CD1c-positive myeloid dendritic cell (primary cell): ENCODE results near the gene PSG4.
"Not testable (repeated sequence)": the region's sequence is repeated elsewhere in the genome, so short reads cannot be mapped to it uniquely, and the experiment has no call there.

Experiments
- DNase-seq: peaks from one replicate; pipeline ENCODE4 v3.0.0-alpha.2; 2016; ENCODE audit errors: extremely low spot score

Gene PSG4

DNA sequence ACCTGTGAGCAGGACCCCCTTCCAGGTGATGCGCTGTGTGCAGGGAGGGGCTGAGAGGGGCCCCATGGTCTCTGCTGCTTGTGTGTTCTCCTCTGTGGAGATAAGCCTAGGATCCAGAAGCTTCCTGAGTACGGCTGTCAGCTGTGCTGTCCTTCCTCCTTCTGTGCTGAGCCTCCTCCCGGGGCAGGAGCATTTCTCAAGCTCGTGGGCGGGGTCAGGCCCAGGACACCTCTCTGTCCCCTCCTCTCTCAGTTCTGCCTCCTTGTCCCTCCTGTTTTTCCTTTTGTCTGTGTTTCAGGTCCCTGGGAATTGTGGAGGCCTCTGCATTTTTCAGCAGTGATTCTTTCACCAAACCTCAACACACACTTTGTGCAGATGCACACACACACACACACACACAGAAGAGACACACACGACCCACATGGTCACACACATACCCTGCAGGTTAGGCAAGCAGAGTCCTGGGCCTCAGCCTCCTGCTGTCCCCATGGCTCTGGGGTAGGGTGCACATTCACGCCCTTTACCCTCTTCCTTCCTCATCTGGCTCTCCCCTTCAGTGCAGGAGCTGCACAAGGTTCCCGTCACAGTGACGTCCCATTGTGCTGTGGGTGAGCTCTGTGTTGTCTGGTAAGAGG, at the start of gene PSG4:
TSS of gene PSG4 (minus strand) at position 168 of the 635 bp plus-strand sequence. CDS start at position 66, 102 bp downstream.
- DNase-seq: peak; percentile 6

DNA sequence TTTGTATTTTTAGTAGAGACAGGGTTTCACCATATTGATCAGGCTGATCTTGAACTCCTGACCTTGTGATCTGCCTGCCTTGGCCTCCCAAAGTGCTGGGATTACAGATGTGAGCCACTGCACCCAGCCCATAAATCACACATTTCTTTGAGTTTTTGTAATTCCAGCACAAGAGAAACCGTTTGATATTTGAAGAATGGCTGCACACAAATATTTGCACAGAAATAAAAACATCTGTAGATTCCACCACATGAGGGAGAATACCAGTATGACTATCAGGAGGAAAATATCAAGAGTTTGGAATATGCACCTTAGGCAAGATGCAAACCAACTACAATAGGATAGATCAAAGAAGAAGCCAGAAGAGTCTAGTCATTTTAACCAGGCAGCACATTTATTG, 46.0 kb upstream of the PSG4 start:
- DNase-seq: not testable (repeated sequence)

DNA sequence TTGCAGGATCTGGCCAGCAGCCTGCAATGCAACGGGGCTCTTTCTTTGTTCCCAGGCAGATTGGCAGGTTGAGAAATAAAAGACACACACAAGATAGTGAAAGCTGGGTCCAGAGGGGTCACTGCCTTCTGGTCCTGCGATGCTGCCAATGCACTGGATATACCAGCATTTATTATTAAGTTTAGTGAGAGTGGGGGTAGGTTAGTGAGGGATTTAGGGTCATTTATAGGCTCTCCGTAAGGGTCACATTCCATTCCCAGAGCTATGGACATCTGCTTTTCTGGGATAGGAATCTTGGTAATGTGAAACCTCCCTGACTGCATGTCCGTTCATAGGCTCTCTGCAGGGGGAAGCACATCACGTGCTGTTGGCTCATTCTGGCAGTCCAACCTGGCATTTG, 44.9 kb upstream of the PSG4 start:
- DNase-seq: not testable (repeated sequence)

DNA sequence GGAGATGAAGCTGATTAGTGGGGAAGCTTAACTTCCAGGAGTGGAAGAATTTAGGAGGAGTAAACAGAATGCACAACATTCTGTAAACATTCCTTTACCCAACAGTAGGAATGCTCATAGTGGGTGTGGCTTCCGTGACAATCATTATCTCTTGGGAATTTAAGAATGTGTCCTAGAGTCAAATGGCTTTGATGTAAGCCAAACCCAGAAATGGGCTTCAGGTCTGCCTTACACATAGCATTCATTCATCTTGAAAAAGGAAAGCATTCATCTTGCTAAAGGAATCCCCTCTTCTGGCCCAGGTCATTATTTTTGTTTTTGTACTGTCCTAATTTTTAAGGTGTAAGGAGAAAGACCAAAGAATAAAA, 43.2 kb upstream of the PSG4 start:
- not testable (repeated sequence) for DNase-seq

DNA sequence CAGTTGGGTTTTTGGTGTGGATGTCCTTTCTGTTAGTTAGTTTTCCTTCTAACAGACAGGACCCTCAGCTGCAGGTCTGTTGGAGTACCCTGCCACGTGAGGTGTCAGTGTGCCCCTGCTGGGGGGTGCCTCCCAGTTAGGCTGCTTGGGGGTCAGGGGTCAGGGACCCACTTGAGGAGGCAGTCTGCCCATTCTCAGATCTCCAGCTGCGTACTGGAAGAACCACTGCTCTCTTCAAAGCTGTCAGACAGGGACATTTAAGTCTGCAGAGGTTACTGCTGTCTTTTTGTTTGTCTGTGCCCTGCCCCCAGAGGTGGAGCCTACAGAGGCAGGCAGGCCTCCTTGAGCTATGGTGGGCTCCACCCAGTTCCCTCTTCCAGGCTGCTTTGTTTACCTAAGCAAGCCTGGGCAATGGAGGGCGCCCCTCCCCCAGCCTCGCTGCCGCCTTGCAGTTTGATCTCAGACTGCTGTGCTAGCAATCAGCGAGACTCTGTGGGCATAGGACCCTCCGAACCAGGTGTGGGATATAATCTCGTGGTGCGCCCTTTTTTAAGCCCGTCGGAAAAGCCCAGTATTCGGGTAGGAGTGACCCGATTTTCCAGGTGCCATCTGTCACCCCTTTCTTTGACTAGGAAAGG, 41.9 kb upstream of the PSG4 start:
- not testable (repeated sequence) for DNase-seq

DNA sequence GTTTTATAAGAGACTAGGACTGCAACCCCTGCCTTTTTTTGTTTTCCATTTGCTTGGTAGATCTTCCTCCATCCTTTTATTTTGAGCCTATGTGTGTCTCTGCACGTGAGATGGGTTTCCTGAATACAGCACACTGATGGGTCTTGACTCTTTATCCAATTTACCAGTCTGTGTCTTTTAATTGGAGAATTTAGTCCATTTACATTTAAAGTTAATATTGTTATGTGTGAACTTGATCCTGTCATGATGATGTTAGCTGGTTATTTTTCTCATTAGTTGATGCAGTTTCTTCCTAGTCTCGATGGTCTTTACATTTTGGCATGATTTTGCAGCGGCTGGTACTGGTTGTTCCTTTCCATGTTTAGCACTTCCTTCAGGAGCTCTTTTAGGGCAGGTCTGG, 40.4 kb upstream of the PSG4 start:
- DNase-seq: not testable (repeated sequence)

DNA sequence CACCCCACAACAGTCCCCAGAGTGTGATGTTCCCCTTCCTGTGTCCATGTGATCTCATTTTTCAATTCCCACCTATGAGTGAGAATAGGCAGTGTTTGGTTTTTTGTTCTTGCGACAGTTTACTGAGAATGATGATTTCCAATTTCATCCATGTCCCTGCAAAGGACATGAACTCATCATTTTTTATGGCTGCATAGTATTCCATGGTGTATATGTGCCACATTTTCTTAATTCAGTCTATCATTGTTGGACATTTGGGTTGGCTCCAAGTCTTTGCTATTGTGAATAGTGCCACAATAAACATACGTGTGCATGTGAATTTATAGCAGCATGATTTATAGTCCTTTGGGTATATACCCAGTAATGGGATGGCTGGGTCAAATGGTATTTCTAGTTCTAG, 36.8 kb upstream of the PSG4 start:
- DNase-seq: not testable (repeated sequence)

DNA sequence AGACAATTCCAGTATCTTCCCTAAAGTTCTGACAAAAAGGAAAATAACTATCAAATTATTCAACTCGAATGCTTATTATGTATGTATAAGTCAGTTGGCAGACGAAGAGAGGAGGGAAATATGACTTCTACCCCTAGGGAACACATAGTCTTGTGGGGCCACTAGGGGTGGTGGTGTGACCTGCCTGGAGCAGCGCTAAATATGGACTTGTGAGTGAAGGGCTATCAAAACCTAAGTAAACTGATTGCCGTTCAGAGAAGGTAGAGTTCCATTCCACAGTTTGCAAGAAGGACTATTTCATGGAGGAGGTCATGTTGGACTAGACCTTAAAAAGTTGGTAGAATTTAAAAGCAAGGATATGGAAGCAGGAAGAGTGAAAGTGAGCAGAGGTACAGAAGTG, 32.8 kb upstream of the PSG4 start:
- not testable (repeated sequence) for DNase-seq

DNA sequence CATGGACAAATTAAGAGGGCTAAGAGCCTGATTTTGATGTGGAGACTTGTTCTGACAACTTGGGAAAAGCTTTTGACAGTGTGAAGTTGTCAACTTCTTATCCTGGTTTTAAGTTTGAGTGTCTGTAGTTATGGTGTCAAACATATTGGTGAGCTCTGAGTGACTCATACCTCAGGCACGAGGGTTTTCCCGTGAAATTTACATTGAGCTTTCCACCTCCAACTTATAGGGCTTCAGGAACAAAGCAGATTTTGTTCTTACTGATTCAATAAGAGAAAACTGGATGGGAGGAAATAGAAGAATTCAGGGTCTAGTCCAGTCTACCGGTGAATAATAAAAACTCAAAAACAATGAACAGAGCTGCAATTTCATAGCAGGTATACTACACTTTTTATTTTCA, 30.2 kb upstream of the PSG4 start:
- not testable (repeated sequence) for DNase-seq

DNA sequence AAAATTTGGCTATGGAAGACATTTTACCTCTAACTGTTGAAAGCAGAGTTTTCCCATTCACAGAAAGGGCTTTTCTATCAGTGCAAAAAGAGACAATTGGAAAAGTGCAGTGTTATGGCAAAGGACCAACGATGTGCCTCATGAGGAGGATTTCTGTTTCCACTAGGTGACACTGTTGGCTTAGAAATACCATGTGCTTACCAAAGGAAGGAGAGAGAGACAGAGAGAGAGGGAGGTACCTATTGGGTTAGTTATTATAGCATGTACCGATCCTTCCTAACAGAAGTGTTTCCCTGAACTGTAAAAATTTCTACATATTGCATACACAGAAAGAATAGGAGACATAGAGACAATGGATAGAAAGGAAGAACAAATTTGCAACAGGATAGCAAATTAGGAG, 23.9 kb upstream of the PSG4 start:
- no peak for DNase-seq

DNA sequence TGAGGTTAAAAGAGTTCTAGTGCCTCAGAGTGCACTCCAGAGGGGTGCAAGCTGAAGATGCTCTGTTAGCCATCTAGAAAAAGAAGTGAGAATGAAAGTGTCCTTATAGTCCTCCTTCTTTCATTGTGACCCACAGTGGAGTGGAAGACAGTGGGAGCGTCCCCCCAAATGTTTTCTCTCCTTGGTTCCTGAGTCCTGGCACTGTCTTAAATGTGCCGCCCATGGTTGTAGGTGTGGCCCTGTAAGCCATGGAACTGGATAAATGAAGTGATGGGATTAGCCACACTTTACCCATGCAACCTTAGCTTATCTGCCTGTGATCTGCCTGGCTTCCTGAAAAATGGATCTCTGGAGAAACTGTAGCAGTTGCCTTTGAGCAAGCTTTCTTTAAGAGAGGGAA, 23.3 kb upstream of the PSG4 start:
- not testable (repeated sequence) for DNase-seq

DNA sequence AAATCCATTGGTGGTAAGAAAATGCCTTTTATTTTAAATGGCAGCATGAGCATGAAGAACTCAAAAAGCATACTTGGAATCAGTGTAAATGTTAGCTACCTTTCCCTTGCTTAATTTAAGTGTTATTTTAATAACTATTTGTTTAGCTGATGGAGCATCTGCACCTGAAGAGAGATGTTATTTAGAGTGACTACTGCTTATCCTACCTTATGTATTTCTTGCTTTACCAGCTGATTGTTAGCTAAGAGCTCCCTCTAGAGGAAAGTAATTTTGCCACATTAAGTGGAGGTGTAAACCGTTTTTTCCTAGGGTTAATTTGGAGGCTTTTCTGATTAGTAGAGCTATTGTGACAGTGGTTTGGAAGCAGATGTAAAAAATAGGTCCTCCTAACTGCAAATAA, 21.5 kb upstream of the PSG4 start:
- not testable (repeated sequence) for DNase-seq

DNA sequence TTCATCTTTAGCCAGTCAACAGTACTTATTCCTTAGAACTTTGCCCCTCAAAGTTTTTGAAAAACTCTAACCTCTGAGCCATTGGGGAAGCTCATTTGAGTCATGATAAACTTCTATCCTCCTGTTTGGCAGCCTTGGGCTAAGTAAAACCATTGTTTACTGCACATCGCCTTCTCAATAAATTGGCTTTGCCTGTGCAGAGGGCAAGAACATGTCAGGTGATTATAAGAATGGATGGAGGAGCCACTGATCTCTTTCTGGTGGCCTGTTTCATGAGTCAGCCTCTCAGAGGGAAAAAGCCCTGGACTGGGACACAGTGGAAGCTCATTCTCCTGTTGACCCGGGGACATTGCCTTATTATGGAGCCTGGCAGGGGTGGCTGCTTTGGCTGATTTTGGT, 19.4 kb upstream of the PSG4 start:
- no peak for DNase-seq

- DNase-seq: not testable (repeated sequence)
Observed at GRCh38 chr19:43224201-43224854, 18.9 kb upstream of the PSG4 start.

DNA sequence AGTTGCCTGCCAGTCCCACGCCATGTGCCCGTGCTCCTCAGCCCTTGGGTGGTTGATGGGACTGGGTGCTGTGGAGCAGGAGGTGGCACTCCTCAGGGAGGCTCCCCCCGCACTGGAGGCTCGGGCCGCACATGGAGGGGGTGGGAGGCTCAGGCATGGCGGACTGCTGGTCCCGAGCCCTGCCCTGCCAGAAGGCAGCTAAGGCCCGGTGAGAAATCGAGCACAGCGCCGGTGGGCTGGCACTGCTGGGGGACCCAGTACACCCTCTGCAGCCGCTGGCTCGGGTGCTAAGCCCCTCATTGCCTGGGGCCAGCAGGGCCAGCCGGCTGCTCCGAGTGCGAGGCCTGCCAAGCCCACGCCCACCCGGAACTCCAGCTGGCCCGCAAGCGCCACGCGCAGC, 16.5 kb upstream of the PSG4 start:
- not testable (repeated sequence) for DNase-seq

- DNase-seq: not testable (repeated sequence)
Observed at GRCh38 chr19:43219136-43219535, 13.7 kb upstream of the PSG4 start.

- not testable (repeated sequence) for DNase-seq
Observed at GRCh38 chr19:43215881-43216280, 10.4 kb upstream of the PSG4 start.

DNA sequence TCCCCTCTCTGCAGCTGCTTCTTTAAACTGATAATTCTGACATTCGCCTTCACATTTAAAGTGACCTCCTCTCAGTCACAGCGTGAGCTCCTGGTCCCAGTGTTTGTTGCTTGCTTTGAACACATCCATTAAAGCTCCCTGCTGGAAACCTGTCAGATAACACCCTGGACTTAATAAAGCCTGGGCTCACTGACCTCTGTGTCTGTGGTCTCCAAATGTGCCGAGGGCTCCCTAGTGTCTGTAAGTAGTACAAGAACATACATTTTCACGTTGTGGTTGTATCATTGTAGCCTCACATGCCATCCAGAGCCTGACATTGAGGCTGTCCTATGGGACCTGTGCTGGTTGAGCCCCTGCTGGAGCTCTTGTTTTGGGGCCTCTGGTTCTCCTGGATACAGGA, 2.6 kb upstream of the PSG4 start:
- DNase-seq: no peak

- not testable (repeated sequence) for DNase-seq
Observed at GRCh38 chr19:43207174-43207573, 1.7 kb upstream of the PSG4 start.

DNA sequence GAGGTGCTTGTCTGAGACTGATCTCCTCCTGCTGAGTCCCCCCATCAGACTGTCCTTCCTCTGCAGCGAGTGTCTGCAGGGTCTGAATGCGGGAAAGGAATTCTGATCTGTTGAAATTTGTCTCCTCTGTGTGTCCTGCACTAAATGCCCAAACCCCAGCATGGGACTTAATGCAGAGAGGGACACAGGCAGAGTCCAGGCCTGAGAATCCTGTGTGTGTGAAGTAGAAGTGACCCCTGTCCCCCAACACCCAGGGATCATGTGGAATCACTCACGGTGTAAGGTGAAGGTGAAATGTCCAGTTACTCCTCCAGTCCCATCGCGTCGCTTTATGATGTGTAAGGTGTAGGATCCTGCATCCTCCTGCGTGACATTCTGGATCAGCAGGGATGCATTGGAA, 1.8 kb downstream of the PSG4 start:
- DNase-seq: not testable (repeated sequence)

- DNase-seq: not testable (repeated sequence)
Observed at GRCh38 chr19:43201891-43202290, 3.5 kb downstream of the PSG4 start.

GRCh38 chr19:43201337-43201801, 4.1 kb downstream of the PSG4 start:
- DNase-seq: not testable (repeated sequence)
